Superior temporal gyrus (tissue), 1 donor: ENCODE results near the gene HLCS.

ENCODE experiments used
- DNase-seq: peaks from one replicate; pipeline ENCODE4 v3.0.0-alpha.2; 2016; ENCODE audit errors: extremely low spot score

The HLCS gene

DNA sequence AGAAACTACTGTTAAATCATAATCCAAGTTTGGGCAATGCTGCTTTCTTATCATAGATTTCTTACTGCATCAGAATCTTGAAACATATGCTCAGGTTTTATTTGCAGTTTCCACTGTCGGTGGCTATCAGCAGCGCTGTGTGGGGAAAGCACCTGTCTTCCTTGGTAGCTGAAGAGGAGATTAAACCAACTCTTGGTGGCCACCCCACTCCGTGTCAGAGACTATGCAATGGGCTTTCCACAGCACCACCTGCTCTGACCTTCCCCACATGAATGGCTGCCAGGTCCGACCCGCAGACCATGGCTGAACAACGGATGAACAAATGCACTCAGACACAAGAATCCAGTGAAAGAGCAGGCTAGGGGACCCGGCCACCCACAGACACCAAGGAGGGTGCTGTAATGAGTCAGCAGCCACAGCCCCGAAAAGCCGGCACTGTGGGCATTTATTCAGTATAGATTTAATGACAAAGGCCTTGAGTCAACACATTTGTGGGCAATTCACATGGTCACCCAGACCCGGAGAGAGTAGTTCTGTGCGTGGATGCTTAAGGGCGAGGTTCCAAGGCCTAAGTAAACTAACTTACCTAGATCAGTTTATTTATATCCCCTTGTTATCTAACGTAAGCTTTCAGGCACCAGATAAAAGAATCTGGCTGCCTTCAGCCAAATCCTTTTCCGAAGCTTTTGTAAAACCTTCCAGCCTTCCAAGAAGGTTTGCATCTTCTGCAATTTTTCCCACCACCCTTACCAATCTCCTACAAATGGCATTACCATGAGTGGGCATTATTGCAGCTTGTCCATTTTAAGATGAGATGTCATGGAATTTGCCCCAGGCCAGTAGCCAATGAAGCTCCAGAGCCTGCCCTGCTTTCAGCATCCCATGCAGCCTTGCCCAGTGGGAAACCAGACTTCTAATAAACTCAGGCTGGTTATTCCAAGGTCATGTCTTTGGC, 82.7 kb downstream of the HLCS start:
- no peak for DNase-seq

- DNase-seq = no peak
Measured at GRCh38 chr21:36882776-36883175, 83.7 kb downstream of the HLCS start.

GRCh38 chr21:36881228-36881627, 85.2 kb downstream of the HLCS start:
- DNase-seq = peak; percentile 51

DNA sequence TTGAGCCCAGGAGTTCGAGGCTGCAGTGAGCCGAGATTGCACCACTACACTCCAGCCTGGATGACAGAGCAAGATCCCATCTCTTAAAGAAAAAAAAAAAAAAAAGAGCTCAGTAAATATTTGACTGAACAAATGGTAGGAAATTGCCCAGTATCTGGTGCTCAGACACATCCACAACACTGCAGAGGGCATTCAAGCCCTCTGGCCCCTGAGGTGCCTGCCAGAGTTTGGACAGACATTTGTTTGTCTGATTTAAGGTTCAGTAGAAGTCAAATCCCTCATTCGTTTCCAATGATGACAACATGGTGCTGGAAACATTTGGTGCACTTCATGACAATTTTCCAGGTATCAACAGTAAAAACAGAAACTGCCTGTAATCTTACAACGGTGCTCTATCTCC, 86.6 kb downstream of the HLCS start:
- DNase-seq = no peak

- no peak for DNase-seq
Measured at GRCh38 chr21:36877741-36878140, 88.7 kb downstream of the HLCS start.

- DNase-seq = no peak
Measured at GRCh38 chr21:36874665-36875064, 91.8 kb downstream of the HLCS start.

- no peak for DNase-seq
Measured at GRCh38 chr21:36873513-36873912, 93.0 kb downstream of the HLCS start.

- DNase-seq = no peak
Measured at GRCh38 chr21:36867291-36867905, 99.1 kb downstream of the HLCS start.

DNA sequence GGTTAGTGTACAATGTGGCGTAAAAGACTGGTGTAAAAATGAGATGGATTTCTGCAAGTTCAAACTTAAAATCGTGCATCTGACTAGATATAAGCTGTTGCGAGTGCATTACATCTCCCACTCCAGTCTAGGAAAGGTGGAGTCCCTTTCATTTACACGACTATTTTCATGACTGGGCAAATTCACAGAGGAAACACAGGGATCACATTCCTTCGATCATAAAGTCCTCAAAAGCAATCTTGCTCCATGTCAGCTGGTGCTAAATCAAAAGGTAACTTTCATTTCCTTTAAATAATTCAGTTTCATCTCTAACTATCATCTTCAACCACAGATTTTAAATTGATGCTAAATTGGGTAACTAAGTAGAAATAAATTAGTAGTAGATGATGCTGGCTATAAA, 100.0 kb downstream of the HLCS start:
- DNase-seq = no peak

DNA sequence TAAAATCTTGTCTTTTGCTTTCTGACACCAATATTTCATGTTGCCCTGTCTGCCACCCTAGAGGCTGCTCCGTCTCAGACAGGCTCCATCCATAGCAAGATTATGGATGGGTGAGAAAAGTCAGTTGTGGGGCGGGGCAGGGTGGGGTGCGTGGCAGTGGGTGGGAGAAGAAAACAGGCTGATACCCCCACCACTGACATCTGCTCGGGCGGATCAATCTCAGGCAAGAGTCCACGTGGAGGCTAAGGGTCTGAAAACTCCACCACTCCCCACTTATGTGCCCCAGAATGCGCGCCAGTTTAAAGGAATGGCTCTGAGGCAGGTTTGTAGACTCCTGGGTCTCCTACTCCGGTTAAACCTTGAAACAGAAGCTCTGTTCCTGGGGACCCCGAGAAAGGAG, 101.5 kb downstream of the HLCS start:
- no peak for DNase-seq

DNA sequence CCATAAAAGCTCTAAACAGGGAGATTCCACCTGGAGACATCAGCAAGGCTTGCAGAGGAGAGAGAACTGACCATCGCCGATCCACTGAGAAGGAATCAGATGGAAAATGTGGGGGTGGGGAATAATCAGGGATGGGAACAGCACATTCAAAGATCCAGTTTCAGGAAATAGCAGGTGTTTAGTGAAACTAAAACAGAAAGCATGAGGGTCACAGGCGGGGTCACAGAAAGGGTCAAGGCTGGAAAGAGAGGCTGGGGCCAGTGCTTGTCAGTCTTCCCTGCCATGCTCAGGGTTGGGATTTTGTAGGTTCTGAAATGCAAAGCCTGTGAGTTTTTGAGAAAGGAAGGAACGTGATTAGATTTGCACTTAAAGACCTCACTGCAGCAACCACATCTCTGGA, 103.2 kb downstream of the HLCS start:
- DNase-seq = no peak

DNA sequence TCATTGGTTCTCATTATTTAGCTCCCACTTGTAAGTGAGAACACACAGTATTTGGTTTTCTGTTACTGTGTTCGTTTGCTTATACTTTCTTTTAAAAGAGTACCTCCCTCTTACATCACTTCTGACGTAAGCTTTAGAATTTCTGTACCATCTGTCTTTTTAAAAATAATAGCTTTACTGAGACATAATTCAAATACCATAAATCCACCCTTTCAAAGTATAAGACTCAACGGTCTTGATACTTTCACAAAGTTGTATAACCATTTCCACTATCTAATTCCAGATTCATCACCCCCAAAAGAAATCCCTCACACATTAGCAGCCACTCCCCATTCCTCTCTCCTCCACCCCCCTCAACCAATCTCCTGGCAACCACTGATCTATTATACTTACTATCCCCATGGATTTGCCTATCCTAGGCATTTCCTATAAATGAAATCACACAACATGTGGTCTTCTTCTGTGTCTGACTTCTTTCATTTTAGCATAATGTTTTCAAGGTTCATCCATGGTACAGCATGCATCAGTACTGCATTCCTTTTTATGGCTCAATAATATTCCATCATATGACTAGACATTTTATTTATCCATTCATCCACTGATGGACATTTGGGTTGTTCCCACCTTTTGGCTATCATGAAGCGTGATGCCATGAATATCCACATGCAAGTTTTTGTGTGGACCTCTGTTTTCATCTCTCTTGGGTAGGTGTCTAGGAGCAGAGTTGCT, 104.7 kb downstream of the HLCS start:
- DNase-seq = no peak

- no peak for DNase-seq
Measured at GRCh38 chr21:36860736-36861594, 105.5 kb downstream of the HLCS start.

- no peak for DNase-seq
Measured at GRCh38 chr21:36859744-36860501, 106.5 kb downstream of the HLCS start.

DNA sequence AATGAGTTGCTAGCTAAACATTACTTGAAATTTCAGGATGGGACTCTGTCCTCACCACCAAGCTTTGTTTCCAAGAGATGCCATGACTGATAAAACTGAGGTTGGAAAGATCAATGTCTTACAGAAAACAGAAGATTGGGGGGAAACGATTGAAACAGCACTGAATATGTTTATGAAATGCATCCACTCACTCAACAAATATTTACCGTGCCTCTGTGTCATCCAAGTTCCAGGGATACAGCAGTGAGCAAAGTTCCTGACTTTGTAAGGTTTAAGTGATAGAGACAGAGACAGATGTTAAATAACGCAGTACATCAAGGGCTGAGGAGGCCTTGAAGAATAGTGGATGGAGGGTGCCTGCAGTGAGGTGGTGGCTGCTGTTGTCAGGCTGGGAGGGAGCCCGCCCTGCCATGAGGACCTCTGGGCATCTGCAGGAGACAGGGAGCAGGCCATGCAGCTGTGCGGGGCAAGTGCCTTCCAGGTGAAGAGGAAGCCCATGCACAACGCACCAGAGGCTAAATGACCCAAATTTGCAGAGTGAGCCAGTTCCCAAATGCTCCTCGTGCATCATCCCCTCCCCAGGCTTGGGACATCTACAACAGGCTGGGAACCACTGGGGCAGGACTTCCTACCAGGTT, 108.0 kb downstream of the HLCS start:
- no peak for DNase-seq

DNA sequence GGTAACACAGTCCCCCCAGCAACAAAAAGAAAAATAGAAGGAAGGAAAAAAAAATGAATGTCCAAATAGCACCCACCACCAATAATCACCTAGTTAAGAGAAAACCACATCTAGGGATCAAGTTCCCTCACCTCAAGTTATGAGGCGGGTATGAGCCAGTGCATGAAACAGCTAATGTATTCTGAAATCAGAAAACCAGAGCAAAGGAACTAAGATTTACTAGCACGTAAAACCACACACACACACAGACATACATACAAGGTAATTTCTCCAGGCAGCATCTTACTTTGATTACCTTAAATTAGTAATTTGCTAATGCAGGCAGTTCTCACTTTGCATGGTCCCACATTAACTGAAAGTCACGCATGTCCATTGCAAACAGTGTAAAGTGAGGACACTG, 109.8 kb downstream of the HLCS start:
- no peak for DNase-seq

DNA sequence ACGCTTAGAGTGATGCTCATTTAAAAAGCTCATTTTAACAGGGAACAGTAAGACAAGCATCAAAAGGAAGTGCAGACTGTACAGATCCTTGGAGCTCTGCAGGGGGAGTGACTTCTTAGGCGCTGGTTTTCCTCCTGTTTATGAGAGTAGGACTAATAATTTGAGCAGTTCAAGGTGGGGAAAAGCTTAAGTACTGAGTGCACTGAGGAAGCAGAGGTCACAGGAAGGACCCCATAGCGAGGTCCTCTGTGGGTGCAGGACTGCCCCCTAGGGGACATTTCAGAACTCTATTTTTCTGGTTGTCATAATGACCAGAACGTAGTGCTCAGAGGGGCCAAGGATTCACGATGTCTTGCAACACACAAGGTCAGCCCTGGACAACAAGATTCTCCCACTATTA, 112.1 kb downstream of the HLCS start:
- DNase-seq = peak; percentile 90

DNA sequence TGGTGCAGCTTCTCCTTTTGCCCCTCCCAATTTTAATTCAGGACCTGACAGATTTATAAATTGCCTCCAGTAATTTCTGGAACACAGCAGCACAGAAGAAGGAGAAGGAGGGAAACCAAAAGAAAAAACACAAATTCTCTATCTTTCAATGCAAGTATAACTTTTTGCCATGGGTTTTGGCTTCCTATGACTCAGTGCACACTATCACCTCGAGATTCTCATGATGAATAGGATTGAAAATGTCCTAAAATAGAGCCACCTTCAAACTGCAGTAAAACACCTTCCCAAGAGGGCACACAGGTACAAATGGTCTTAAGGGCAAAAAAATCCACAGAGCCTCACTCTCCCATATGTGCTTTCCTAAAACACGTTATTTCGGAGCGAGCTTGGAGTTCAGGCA, 113.6 kb downstream of the HLCS start:
- DNase-seq = peak; percentile 24

GRCh38 chr21:36852293-36852692, 114.2 kb downstream of the HLCS start:
- no peak for DNase-seq

DNA sequence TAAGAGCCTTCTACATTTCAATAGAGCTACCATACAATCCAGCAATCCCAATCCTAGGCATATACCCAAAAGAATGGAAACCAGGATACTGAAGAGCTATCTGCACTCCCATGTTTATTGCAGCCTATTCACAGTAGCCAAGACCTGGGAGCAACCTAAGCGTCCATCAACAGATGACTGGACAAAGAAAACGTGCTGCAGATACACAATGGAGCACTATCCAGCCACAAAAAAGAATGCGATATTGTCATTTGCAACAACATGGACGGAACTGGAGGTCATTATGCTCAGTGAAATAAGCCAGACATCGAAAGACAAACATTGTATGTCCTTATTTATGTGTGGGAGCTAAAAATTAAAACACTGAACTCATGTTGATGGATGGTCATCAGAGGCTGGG, 115.3 kb downstream of the HLCS start:
- DNase-seq = peak; percentile 58
